ELF-1 (cell line): ENCODE results near the gene GTF3C1.

Source experiments
- DNase-seq: peaks from one replicate; pipeline ENCODE4 v3.0.0-alpha.2; 2016; ENCODE audit warnings: low read depth, low spot score

The GTF3C1 gene

GRCh38 chr16:27428026-27428785, 121.5 kb downstream of the GTF3C1 start:
- DNase-seq, result no peak

- no peak for DNase-seq
Observed at GRCh38 chr16:27427538-27427937, 122.2 kb downstream of the GTF3C1 start.

DNA sequence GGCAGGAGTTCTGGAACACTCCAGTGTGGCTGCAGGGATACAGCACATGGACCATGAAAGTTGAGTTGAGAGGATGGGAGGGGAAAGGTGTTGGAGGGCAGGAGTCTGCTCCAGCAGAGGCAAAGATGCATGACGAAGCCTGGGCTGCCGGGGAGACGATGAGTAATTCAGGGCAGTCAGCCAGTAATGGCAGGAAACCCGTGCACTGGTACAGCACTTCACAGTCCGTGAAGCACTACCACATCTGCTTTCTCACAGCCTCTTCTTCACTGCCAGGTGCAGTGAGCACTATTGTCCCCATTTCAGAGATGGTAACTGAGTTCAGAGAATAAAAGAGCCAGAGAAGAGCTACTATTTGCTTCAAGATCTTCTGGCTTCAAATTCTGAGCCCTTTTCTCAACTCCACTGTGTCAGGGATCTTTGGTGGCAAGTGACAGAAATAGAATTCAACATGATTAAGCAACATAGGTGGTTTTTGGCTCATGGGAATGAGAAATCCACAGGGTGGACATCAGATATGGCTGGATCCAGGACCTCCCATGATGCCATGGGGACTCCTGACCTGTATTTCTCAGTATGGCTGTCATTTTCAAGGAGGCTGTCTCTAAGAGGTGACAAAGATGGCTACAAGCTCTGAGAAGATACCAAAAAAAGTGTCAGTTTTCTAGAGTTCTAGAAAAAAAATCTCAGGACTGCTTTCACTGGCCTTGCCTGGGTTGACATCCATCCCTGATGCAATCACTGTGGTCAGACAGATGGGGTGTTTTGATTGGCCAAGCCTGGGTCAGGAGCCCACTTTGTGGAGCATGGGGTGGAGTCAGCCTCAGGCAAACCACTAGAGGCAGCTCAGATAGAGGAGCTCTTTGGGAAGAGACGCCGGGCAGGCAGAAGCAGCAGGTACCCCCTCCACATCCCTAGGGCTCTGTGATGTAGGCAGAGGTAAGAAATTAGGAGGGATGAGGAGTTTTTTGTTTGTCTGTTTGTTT, 123.0 kb downstream of the GTF3C1 start:
- peak; percentile 57 for DNase-seq

- DNase-seq, result no peak
Observed at GRCh38 chr16:27425961-27426360, 123.8 kb downstream of the GTF3C1 start.

DNA sequence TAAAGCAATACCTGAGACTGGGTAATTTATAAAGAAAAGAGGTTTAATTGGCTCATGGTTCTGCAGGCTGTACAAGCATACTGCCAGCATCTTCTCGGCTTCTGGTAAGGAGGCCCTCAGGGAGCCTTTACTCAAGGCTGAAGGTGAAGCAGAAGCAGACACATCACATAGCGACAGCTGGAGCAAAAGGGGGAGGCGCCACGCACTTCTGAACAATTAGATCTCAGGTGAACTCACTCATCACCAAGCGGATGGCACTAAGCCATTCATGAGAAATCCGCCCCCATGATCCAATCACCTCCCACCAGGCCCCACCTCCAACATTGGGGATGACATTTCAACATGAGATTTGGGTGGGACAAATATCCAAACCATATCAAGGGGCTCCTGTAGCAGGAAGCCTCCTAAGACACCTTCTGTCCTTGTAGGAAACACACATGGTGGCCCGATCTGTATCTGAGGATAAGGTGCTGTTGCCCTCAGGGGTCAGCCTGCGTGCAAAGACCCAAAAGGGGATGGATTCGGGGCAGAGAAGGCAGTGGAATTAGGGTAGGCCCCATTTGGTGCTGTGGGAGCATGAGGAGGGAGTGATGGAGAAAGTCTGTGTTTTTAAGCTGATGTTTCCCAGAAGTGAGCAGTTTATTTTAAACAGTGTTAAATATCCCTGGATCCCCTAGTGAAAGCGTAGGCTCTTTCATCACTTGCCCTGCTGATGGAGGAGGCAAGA, 124.8 kb downstream of the GTF3C1 start:
- DNase-seq, result no peak

GRCh38 chr16:27421961-27422740, 127.6 kb downstream of the GTF3C1 start:
- no peak for DNase-seq

DNA sequence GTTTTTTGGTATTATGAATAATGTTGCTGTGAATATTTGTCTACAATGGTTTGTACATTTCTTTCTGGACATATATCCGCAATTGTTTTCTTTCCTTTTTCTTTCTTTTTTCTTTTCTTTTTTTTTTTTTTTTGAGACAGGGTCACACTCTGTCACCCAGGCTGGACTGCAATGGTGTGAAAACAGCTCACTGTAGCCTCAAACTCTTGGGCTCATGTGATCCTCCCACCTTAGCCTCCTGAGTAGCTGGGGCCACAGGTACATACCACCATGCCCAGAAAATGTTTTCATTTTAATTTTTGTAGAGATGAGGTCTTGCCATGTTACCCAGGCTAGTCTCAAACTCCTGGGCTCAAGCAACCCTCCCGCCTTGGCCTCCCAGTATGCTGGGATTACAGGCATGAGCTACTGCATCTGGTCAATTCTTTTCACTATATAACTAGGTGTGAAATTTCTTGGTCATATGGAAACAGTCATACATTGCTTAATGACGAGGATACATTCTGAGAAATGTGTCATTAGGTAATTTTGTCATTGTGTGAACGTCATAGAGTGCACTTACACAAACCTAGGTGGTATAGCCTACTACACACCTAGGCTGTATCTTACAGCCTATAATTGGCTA, 132.6 kb downstream of the GTF3C1 start:
- no peak for DNase-seq

DNA sequence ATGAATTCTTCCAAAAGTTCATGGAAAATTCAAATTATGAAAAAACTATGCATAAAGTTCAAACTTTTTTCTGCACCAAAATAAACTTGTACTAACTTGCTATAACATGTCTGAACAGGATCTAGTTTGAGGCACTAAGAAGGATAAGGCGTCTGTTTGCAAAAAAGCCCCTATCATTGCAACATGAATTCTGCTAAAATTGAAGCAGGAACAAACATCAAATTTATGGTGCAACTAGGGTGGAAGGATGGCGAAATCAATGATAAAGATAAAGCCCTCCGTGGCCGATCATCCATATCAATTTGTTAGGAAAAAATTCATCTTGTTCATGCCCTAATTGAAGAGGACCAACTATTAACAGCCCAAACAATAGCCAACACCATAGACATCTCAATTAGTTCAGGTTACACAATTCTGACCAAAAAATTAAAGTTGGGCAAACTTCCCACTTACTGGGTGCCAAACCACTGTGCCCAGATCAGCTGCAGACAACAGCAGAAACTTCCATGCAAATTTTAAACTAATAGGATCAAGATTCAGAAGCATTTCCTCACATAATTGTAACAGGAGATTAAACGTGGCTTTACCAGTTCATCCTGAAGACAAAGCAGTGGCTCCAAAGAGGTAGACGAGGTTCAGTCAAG, 134.8 kb downstream of the GTF3C1 start:
- DNase-seq, result no peak

GRCh38 chr16:27413956-27414355, 135.8 kb downstream of the GTF3C1 start:
- DNase-seq, result no peak

DNA sequence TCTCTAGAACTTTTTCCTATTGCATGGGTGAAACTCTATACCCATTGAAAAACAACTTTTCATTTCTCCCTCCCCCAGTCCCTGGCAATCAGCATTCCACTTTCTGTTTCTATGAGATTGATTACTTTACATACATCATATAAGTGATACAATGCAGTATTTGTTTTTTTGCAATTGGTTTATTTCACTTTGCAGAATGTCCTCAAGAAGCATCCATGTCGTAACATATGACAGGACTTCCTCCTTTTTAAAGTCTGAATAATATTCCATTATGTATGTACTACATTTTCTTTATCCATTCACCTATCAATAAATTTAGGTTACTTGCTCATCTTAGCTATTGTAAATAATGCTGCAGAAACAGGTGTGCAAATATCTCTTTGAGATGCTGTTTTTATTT, 139.0 kb downstream of the GTF3C1 start:
- DNase-seq, result no peak
